ENCODE measurements around the gene SAP25. TPM values are rescaled to one million over a fixed set of nuclear protein-coding genes. Genes with fewer than 3 reads are reported as not detected.

Gene SAP25
- total RNA-seq, 2 donors from 2014 or later: 5.8 to 6.3 TPM

DNA sequence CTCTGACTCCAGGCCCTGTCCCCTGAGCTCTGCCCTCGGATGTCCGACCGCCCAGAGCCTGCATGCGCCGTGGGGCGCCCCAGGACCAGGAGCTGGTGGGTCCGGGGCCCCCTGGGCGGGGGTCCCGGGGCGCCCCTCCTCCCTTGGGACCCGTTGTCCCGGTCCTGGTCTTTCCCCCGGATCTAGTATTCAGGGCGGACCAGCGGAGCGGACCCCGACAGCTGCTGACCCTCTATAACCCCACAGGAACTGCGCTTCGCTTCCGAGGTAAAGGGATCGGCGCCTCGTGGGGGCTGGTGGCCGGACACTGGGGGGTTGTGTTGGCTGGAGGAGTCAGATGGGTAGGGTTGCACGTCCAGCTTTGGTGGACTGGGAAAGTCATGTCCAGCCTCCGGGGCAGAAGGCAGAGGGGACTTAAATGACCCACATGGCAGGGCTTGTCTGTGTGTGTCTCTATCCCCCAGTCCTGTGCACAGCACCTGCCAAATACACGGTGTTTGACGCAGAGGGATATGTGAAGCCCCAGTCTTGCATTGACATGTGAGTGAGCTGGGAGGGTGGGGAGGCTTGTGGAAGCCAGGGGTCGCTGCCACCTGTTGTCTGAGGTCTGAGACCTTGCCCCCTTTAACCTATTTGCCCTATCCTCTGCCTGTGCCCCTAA lies 39.2 kb upstream of the SAP25 start:
- peak; percentile 74 for DNase-seq
- no peak overlapping the region for H3K27ac ChIP-seq (ENCODE audit: low read depth, low read length)
- H3K4me1 Mint-ChIP-seq: peaks cover 6% of the 10 kb centered on the region

DNA sequence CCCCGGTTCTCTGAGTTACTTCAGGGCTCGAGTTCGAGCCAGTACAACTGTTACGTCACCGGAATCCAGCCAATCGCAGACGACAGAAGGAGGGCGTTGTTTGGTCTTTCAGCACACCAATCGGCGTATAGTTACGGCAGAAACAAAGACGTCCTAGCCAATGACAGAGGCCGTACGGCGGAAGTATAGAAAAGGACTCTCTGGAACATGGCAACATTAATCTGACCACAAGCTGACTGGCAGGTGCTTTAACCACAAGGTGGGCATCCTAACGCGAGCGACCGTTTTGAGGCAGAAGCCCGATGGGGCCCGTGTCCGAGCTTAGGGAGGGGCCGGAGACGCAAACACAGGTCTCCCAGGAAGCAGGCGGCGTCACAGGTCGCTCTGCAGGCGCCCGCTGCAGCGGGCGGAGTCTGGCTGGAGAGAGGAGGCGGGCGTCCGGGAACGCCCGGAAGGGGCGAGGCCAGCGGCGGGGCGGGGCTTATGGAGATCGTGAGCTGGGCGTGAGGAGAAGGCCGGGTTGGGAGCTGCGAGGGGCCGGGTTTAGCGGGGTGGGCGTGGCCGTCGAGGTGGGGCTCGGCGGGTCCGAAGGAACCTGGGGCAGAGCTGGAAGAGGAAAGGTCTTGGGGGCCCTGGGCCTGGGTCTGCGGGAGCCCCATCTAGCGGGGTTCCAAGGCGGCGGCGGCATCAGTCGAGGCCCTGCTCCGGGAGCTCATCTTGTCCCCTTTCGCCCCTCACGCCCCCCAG lies 38.5 kb upstream of the SAP25 start, which contains the start of gene MOSPD3:
Gene MOSPD3 (plus strand): TSS at position 558 of the 747 bp plus-strand sequence. CDS start 252 bp downstream, outside the sequence.
- no peaks in the 10 kb centered on the region for H3K36me3 ChIP-seq (ENCODE audit: control insufficient read depth, insufficient read depth, low read length)
- H3K9ac ChIP-seq (ENCODE audit: extremely low read depth, low read length, poor library complexity, severe bottlenecking): peak within 1 kb of the TSS; percentile 93
- Mint-ChIP-seq H3K4me3 (peak within 1 kb of the TSS; percentile 80), H3K27me3 (ENCODE audit: insufficient read depth) (peaks cover 3% of the 10 kb centered on the region), H3K27ac (peak within 1 kb of the TSS; percentile 100), H3K4me1 (peaks cover 6% of the 10 kb centered on the region), H3K9me3 (no peaks in the 10 kb centered on the region), H3K36me3 (ENCODE audit: low read depth) (peaks cover 2% of the 10 kb centered on the region)
- DNase-seq: peak; percentile 99
- peak within 1 kb of the TSS; percentile 91 for H3K27ac ChIP-seq (ENCODE audit: low read depth, low read length)
- TF ChIP-seq, protein P1, sequence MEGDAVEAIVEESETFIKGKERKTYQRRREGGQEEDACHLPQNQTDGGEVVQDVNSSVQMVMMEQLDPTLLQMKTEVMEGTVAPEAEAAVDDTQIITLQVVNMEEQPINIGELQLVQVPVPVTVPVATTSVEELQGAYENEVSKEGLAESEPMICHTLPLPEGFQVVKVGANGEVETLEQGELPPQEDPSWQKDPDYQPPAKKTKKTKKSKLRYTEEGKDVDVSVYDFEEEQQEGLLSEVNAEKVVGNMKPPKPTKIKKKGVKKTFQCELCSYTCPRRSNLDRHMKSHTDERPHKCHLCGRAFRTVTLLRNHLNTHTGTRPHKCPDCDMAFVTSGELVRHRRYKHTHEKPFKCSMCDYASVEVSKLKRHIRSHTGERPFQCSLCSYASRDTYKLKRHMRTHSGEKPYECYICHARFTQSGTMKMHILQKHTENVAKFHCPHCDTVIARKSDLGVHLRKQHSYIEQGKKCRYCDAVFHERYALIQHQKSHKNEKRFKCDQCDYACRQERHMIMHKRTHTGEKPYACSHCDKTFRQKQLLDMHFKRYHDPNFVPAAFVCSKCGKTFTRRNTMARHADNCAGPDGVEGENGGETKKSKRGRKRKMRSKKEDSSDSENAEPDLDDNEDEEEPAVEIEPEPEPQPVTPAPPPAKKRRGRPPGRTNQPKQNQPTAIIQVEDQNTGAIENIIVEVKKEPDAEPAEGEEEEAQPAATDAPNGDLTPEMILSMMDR (conservative IDR thresholded peaks at IDR 0.05): no peak
- peak within 1 kb of the TSS; percentile 91 for H3K4me3 ChIP-seq (ENCODE audit: low read length)
- H3K27me3 ChIP-seq (ENCODE audit: control insufficient read depth, insufficient read depth, low read length, poor library complexity, severe bottlenecking): no peaks in the 10 kb centered on the region
- 0% methylated on average over 32 to 61 of the region's 61 CpGs for WGBS, 2 experiments (ENCODE audit: insufficient coverage in 1 of 2, insufficient read length in 1 of 2)
- H3K4me1 ChIP-seq (ENCODE audit: control insufficient read depth, insufficient read depth, low read length): no peaks in the 10 kb centered on the region
- no peaks in the 10 kb centered on the region for H3K9me3 ChIP-seq (ENCODE audit: control insufficient read depth, low read length)

More for the DNA sequence above, 39.2 kb upstream of the SAP25 start:
- Histone ChIP-seq H3K9ac (ENCODE audit: extremely low read depth, low read length, poor library complexity, severe bottlenecking) (peak overlapping the region; percentile 13), H3K36me3 (ENCODE audit: control insufficient read depth, insufficient read depth, low read length) (no peaks in the 10 kb centered on the region), H3K4me3 (ENCODE audit: low read length) (peak overlapping the region; percentile 91), H3K4me1 (ENCODE audit: control insufficient read depth, insufficient read depth, low read length) (no peaks in the 10 kb centered on the region), H3K9me3 (ENCODE audit: control insufficient read depth, low read length) (no peaks in the 10 kb centered on the region), H3K27me3 (ENCODE audit: control insufficient read depth, insufficient read depth, low read length, poor library complexity, severe bottlenecking) (no peaks in the 10 kb centered on the region)
- 7 to 10% methylated on average over 13 to 29 of the region's 29 CpGs for WGBS, 2 experiments (ENCODE audit: insufficient coverage in 1 of 2, insufficient read length in 1 of 2)
- no peaks in the 10 kb centered on the region for H3K9me3 Mint-ChIP-seq
- H3K36me3 Mint-ChIP-seq (ENCODE audit: low read depth): peaks cover 2% of the 10 kb centered on the region
- H3K4me3 Mint-ChIP-seq: peak overlapping the region; percentile 80
- TF ChIP-seq, protein P1 (conservative IDR thresholded peaks at IDR 0.05): peak; percentile 72
- no peak overlapping the region for H3K27ac Mint-ChIP-seq
- no peaks in the 10 kb centered on the region for H3K27me3 Mint-ChIP-seq (ENCODE audit: insufficient read depth)

DNA sequence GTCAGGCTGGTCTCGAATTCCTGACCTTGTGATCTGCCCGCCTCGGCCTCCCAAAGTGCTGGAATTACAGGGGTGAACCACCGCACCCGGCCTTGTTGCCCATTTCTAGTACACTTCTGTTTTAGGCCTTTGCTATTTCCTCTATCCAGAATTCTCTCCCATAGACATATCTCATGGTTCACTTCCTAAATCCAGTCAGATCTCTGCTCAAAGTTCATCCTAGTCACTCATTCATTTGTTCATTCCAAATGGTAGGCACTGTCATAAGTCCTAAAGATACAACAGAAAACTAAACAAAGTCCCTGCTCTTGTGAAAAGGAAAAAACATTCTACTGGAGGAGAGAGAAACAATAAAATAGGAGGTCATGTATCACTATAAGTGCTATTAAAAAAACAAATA lies 36.3 kb upstream of the SAP25 start:
- no peaks in the 10 kb centered on the region for H3K9me3 Mint-ChIP-seq

More for the DNA sequence above, 36.3 kb upstream of the SAP25 start:
- Histone ChIP-seq H3K9me3 (ENCODE audit: control insufficient read depth, low read length) (no peaks in the 10 kb centered on the region), H3K4me3 (ENCODE audit: low read length) (no peak overlapping the region), H3K9ac (ENCODE audit: extremely low read depth, low read length, poor library complexity, severe bottlenecking) (no peak overlapping the region), H3K4me1 (ENCODE audit: control insufficient read depth, insufficient read depth, low read length) (peaks cover 5% of the 10 kb centered on the region), H3K36me3 (ENCODE audit: control insufficient read depth, insufficient read depth, low read length) (no peaks in the 10 kb centered on the region), H3K27me3 (ENCODE audit: control insufficient read depth, insufficient read depth, low read length, poor library complexity, severe bottlenecking) (peaks cover 16% of the 10 kb centered on the region), H3K27ac (ENCODE audit: low read depth, low read length) (no peak overlapping the region)
- Mint-ChIP-seq H3K27ac (no peak overlapping the region), H3K27me3 (ENCODE audit: insufficient read depth) (peaks cover 23% of the 10 kb centered on the region), H3K36me3 (ENCODE audit: low read depth) (peaks cover 2% of the 10 kb centered on the region), H3K4me1 (peaks cover 9% of the 10 kb centered on the region), H3K4me3 (no peak overlapping the region)
- TF ChIP-seq, protein P1 (conservative IDR thresholded peaks at IDR 0.05): no peak
- DNase-seq: no peak
- WGBS, 2 experiments (ENCODE audit: insufficient coverage in 1 of 2, insufficient read length in 1 of 2): 94 to 98% methylated on average over 5 of the region's 5 CpGs

All from endodermal cell (in vitro differentiated cells).